IPS-NIHi7 (cell line): ENCODE results near the gene NR1H2.
A peak's percentile ranks its signal among the peaks of the same experiment; 100 is the strongest.
"Not testable (repeated sequence)": the region's sequence is repeated elsewhere in the genome, so short reads cannot be mapped to it uniquely, and the experiment has no call there.

Experiments used
- DNase-seq: peaks from one replicate; pipeline ENCODE4 v3.0.0; 2012; ENCODE audit warnings: mixed read lengths; ENCODE audit errors: extremely low spot score

The NR1H2 gene

DNA sequence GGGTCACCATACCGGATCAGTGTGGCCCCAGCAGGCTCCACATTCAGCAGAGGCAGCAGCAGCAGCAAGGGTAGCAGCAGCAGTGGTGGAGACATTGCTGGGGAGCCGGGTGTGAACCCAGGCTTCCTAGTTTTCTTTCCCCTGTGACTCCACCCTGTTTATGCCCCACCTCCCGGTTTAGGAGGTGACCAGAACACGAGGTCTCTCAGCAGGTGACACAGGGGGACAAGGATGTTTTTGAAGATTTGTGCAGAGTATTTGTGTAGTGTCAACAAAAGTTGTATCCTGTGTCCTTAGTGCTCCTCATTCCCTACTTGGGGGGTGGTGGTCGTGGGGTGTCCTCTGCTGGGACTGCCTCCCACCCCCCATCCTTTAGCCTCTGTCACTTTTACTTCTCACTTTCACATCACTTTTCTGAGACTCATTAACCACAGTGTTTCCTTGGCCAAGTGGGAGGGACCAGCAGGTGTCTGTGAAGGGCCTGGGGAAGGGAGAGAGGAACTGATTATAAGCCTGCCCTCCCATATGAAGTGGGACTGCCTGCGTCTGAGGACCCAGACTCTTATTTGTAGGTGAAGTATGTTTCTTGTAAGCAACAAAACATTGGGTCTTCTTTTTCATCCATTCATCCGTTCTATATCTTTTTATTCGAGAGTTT, 31.5 kb upstream of the NR1H2 start:
- DNase-seq, result no peak

DNA sequence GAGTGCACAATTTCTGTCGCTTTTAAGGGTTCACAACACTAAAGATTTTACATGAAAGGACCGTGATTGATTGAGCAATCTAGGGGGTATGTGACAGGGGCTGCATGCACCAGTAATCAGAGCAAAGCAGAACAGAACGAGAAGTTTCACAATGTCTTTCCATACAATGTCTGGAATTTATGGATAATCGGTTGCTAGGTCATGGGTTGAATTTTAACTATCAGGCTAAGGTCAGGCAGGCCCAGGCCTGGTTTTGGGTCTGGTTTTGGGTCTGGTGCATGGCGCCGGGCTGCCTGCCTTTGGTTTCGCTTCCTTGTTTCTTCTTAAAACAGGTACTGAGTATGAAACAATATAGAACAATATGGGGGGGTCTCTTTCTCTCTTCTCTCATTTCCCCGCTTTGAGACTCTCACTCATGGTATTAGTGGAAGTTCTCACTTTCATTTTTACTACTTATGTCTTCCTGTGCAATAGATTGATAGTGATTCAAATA, 29.1 kb upstream of the NR1H2 start:
- DNase-seq, result not testable (repeated sequence)

DNA sequence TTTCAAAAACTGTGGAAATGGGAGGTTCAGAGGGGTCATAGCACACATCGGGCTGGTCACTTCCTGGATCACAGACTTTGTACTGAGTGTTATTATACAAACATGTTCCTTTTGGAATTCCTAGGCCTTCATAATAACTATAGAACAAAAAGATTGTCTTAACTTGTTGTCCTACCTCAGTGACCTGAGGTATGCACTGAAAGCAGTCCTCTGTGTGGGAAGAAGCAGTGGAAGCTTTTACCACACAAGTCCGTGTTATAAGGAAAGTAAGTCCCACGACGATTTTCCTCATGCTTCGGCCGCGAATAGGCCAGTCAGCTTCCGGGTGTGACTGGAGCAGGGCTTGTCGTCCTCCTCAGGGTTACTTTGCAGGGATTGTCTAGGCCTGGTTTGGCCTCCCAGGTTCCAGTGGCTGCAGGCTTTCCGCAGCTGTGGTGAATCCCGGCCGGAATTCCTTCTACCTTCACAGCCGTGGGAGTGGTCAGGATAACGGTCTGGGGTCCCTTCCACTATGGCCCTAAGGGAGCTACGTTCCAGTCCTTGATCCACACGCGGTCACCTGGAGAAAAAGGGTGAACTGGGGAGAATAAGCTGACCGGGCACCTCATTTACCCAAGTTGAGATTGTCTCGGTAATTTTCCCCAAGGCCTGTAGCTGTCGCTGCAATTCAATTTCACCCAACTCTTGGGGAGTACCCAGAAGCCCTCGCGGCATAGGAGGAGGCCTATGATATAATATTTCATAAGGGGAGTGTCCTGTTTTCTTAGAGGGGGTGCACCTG, 26.8 kb upstream of the NR1H2 start:
- DNase-seq, result no peak

DNA sequence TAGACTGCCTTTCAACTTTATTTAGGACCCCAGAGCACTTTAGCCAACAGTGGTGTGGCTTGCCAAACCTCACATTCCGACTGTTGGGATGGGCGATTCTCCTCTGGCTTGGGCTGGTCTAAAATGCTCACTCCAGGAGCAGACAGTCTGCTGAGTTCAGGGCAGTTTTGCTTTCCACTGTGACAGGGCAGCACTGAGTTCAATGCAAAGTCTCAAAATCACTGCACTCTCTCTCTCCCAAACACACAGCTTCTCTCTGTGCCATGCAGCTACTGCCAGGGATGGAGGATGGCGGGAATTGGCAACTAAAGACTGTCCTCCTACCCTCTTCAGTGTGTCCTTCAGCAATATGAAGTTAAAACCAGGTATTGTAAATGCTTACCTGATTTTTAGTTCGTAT, 24.0 kb upstream of the NR1H2 start:
- DNase-seq, result no peak

DNA sequence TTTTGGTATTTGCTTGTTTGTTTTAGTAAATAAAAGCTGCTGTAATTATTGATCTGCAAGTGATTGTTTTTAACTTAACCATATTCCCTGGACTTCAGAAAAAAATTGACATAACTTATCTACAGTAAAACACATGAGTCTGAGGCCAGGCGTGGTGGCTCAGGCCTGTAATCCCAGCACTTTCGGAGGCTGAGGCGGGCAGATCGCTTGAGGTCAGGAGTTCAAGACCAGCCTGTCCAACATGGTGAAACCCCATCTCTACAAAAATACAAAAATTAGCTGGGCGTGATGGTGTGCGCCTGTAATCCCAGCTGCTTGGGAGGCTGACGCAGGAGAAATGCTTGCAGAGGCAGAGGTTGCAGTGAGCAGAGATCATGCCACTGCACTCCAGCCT, 22.8 kb upstream of the NR1H2 start:
- DNase-seq, result not testable (repeated sequence)

DNA sequence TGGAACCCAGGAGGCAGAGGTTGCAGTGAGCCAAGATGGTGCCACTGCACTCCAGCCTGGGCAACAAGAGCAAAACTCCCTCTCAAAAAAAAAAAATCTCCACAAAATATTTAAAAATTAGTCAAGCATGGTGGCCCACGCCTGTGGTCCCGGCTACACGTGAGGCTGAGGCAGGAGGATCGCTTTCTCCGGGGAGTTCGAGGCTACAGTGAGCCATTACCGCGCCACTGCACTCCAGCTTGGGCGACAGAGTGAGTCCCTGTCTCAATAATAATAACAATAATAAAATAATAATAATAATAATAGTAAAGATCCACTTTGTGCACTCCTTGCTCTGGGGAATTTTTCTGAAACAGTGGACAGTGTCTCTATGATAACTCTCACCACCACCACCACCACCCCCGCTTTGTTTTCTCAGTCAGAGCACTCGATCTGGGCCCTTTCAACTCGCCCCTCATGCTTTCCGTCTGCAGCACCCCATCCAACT, 19.5 kb upstream of the NR1H2 start:
- no peak for DNase-seq

DNA sequence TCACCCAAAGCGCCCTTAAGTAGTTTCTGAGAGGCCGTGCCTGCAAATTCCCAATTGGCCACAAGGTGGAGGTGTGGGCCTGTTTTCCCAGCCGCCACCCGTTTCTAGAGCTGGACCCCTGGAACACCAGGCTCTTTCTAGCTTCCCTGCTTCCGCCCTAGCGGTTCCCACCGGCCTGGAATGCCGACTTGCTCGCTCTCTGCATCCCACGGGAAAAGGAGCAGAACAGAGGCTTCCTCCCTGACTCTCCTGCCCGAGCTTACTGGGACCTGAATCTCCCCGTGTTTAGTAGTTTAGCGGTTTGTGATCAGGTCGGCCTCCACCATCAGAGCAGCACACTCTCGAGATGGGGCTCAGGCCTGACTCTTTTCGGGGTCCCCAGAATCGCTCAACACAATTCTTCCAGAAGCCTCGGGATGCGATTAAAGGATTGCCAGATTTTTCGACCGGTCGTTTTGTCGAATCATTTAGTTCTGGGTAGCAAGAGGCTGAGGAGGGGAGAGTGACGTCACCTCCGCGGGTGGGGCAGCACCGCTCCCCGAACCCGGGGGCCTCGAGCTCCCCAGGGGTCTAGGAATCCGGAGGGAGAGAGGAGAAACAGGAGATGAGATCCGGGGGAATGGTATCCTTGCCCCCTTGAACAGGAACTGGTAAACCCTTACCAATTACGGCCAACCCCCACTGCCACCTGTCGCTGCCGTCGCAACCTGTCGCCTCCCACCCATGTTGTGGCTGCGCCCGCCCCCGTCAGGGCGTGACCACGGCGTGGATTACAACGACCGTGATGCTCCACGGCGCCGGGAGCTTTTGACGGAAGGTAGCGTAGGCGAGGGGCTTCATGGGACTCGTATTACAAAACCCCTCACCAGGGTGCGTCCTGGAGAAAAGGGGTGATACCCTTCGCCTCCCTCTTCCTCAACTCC, 18.8 kb upstream of the NR1H2 start:
- peak; percentile 56 for DNase-seq

DNA sequence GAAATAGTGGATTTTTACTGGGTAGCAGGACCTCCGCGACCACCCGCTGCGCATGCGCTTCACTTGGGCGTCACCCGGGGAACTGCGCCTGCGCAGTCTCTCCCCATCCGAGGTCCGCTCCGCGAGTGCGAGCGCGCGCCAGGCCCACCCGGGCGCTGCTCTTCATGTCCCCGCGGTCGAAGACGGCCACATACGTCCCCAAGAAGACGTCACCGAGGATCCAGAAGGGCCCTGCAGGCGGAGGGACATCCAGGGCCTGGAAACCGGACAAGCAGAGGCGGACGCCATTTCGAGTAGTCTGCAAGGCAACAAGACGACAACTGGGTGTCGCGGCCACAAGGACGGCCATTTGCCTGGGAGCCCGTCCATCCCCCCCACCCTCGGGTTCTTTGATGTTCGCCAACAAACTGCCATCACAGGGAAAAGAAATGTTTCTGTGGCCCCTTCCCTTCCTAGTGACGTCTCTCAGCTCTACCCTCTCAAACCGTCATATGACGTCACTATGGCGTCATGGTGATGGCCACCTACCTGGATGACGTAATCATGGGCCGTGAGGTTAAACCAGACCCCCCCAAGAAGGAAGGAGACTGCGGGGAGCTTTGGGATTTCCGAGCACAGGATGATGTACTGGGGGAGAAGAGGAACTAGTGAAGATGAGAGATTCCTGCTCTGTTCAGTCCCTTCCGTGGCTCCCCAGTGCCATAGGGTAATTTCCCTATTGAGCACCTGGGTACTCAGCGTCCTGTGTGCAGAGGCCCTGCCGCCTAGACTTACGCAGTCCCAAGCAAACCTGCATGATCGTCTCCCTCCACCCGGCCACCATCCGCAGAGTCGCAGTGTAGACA, 17.6 kb upstream of the NR1H2 start:
- DNase-seq, result no peak

DNA sequence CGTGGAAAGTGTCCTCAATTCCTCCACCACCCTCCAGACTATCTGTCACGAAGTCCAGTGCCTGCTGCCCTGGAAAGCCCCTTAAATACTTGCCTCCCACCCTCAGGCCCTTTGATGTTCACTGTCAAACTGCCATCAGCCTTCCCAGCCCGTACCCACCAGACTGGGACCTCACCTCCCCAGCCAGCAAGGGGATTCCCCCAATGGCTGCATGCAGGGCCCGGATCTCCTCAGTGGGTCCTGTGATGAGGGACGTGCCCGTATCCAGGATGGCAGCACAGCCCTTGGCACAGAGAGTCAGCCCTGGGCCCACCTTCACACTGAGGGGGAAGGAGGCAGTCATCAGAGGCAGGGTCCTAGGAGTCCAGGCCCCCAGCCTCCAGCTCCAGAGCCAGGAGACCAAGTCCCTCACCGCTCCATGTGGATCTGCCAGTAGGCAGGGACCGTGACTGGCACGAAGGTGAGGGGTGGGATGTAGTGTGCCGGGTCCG, 16.9 kb upstream of the NR1H2 start:
- no peak for DNase-seq

DNA sequence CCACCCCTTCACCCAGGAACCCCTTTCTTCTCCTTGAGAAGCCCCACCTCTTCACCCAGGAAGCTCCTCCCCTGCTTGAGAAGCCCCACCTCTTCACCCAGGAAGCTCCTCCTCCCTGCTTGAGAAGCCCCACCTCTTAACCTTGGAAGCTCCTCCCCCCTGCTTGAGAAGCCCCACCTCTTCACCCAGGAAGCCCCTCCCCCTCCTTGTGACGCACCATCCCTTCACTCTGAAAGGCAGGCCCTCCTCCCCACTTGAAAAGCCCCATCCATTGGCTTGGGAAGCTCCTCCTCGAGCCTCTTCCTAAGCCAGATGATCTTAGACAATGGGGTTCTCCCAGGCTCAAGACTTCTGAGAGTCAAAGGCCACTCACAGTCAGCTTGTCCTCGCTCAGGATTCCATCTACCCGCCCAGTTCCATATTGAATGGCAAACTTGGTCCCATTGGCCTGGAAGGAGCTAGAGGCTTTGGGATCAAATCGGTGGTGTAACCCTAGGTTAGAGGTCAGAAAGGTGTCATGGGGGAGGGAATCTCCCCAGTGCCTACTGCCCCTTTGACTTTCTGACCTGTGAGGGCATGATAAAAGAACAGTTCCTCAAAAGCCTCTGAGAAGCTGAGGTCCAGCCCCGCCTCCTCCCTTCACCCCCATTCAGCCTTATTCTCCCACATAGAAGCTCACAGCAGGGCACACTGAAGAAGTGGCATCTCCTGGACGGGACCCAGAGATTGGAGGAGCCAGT, 14.8 kb upstream of the NR1H2 start:
- DNase-seq, result peak; percentile 34

DNA sequence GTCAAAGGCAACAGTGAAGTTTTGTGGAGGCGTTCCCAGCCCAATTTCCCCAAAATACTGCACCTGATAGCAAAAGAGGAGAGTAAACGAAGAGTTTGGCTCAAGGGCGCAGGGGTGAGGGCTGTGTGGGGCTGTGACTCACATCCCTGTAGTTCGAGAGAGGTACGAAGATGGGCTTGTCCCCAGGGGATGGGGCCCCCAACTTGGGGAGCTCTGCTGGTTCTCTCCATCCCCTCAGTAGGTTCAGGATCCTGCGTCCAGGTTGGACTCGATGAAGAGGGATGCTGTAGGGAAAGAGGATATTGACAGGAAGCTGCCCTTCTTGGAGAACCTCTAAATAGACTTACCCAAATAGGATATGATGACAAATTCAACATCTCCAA, 14.2 kb upstream of the NR1H2 start:
- no peak for DNase-seq

DNA sequence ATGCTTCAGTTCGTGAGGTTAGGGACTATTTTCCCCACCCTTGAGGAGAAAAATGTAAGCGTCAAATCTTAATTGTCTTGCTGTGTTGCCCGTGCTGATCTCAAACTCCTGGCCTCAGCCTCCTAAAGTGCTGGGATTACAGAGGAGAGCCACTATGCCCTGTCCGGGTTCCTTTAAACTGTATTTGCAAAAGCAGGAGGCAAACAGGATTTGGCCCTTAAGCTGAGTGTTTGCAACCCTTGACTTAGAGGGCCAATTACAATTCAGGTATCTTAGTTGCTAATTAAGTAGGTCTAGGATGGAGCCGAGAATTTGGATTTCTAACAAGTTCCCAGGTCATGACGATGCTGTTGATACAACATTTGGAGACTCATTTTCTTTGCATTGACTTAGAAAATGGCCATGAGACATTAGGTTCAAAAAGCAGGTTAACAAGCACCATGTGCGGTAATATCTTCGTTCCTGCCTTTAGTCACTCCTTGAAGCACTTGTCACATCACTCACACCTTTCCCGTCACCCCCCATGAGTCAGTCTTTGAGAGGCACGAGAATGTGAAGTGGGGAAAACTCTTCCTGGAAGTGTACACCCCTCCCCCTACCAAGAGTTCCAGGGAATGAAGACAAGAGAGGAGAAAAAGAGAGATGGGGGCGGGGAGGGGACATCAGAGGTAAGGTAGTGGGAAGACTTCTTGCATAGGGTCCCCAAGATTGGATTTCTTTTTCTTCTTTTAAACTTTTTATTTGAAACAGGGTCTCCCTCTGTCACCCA, 13.4 kb upstream of the NR1H2 start:
- DNase-seq, result no peak

DNA sequence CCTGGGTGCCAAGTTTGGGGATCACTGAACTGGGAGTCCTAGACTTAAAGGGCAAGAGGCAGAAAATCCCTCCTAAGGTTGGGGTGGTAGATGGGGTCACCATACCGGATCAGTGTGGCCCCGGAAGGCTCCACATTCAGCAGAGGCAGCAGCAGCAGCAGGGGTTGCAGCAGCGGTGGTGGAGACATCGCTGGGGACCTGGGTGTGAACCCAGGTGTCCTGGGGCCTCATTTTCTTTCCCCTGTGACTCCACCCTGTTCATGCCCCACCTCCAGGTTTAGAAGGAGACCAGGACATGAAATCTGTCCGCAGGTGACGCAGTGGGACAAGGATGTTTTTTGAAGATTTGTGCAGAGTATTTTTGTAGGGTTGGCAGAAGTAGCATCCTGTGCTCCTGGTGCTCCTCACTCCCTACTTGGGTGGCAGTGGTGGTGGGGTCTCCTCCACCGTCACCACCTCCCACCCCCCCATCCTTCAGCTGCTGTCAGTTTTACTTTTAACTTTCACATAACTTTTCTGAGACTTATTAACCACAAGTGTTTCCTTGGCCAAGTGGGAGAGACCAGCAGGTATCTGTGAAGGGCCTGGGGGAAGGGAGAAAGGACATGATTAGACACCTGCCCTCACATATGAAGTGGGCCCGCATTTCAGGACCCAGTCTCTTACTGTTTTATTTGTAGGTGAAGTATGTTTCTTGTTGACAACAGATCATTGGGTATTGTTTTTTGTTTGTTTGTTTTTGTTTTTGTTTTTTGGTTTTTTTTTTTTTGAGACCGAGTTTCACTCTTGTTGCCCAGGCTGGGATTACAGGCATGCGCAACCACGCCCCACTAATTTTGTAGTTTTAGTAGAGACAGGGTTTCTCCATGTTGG, 10.6 kb upstream of the NR1H2 start, which contains the start of gene NAPSA:
Gene NAPSA, minus strand, starts transcription at position 206 of the 873 bp plus-strand sequence. Its CDS starts 18 bp downstream, at position 188.
- no peak for DNase-seq

DNA sequence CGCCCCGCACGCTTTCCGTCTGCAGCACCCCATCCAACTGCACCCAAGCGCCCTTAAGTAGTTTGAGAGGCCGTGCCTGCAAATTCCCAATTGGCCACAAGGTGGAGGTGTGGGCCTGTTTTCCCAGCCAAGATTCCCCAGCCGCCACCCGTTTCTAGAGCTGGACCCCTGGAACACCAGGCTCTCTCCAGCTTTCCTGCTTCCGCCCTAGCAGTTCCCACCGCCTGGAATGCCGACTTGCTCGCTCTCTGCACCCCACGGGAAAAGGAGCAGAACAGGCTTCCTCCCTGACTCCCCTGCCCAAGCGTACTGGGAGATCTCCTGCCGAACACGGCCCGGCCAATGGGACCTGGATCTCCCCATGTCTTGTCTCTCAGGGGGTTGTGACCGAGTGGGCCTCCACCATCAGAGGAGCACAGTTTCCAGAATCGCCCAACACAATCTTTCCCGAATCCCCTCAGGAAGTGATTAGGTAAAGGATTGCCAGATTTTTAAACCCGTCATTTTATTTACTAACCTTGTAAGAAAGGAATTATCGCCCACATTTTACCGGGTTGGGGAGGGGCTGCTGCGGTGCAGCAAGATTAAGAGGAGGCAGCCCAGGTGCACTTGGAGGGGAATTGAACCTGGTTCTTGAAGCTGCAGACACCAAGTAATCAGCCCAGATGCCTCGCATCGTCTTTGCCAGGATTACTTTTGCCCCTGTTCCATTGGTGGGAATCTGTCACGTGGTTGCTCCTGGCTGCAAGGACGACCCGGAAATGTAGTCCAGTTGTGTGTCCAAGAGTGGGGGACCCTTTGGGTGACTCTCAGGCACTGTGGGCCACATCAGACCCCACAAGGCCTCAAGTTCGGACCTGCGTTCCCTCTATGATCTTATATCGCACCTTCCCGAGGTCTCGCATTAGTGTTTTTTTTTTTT, 7.3 kb upstream of the NR1H2 start:
- peak; percentile 80 for DNase-seq

DNA sequence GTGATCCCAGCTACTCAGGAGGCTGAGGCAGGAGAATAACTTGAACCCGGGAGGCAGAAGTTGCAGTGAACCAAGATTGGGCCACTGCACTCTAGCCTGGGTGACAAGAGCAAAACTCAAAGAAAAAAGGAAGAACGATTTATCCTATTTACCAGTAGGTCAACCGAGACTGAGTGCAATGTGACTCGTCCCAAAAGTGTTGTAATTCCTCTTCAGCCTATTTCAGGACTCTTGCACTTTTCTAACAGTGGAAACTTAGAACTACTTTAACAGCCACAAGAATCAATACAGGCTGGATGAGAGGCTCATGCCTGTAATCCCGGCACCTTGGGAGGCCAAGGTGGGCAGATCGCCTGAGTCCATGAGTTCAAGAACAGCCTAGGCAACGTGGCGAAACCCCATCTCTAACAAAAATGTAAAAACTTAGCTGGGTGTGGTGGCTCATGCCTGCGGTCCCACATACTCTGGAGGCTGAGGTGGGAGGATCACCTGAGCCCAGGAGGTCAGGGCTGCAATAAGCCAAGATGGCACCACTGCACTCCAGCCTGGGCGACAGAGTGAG, 4.3 kb upstream of the NR1H2 start:
- DNase-seq, result no peak

DNA sequence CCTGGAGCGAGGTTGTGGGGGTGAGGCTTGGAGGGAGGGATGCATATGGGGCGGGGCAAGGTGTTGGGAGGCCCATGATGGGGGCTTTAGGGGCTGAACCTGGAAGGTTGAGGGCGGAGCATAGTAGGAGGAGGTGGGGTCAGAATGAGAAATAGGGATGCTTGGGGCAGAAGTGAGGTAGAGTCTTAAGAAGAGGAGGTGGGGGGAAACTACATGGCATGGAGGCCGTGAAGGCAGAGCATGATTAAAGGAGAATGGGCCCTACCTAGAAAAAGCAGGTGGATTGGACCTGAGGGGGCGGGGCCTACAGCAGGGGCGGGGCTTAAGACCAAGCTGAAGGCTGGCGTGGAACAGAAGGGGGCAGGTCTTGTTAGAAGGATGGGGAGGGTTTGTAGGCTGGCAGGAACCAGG, 799 bp downstream of the NR1H2 start:
- DNase-seq, result no peak

DNA sequence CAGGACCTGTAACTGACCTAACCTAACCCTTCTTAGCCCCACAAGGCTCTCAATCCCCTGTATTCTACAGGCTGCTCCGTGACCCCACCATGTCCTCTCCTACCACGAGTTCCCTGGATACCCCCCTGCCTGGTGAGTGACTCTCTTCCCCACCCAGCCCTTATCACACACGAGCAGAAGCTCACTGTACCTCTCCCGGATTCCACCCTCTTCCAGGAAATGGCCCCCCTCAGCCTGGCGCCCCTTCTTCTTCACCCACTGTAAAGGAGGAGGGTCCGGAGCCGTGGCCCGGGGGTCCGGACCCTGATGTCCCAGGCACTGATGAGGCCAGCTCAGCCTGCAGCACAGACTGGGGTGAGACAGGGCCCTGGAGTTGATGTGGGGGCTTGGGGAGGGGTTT, 1.3 kb downstream of the NR1H2 start:
- no peak for DNase-seq
